Stomach (tissue), 4 donors: Measurements from ENCODE around the gene VAV2.

Experiments used
- CTCF ChIP-seq, 7 experiments: fragments of 450-650 bp in 4 of 7; fragments of 200-600 bp in 3 of 7; sonication (generic) in 3 of 7; IDR thresholded peaks; one replicate each; pipeline ENCODE4 v1.5.1; 2016 to 2019; ENCODE audit warnings: antibody characterized with exemption in 7 of 7, control low read depth in 2 of 7, mild to moderate bottlenecking in 1 of 7
- POLR2A ChIP-seq, 4 donors: fragments of 450-650 bp; IDR thresholded peaks; one replicate each; pipeline ENCODE4 v1.6.1; 2016; ENCODE audit warnings: antibody characterized with exemption in 4 of 4, control low read depth in 2 of 4, mild to moderate bottlenecking in 1 of 4, moderate library complexity in 1 of 4

- TF ChIP-seq POLR2A (IDR thresholded peaks at IDR 0.05) (no peak), CTCF (IDR thresholded peaks at IDR 0.05) (no peak)
Measured at GRCh38 chr9:133769511-133770075, 222.5 kb downstream of the VAV2 start.
